Inflammatory macrophage (primary cell): ENCODE data around the gene SRM.
A peak's percentile ranks its signal among the peaks of the same experiment; 100 is the strongest.
"Not testable (repeated sequence)": the region's sequence is repeated elsewhere in the genome, so short reads cannot be mapped to it uniquely, and the experiment has no call there.

Experiments
- DNase-seq, 2 donors: peaks; one replicate each; pipeline ENCODE4 v3.0.0-alpha.2; 2020 to 2022

SRM gene

GRCh38 chr1:11064942-11065341 lies 5.1 kb upstream of the SRM start:
- DNase-seq, result no peak

GRCh38 chr1:11063937-11064537 lies 4.2 kb upstream of the SRM start:
- DNase-seq, result not testable (repeated sequence)

GRCh38 chr1:11062965-11063401 lies 3.2 kb upstream of the SRM start:
- peak in 1 of 2 donors; percentile 29 for DNase-seq

- no peak for DNase-seq
Observed at GRCh38 chr1:11061652-11062365, 2.0 kb upstream of the SRM start.

- DNase-seq, result no peak
Observed at GRCh38 chr1:11059155-11059967, 457 bp downstream of the SRM start.

GRCh38 chr1:11058595-11059154 lies 1.1 kb downstream of the SRM start:
- no peak for DNase-seq

GRCh38 chr1:11058026-11058425 lies 1.8 kb downstream of the SRM start:
- no peak for DNase-seq

GRCh38 chr1:11057477-11057876 lies 2.3 kb downstream of the SRM start:
- no peak for DNase-seq

GRCh38 chr1:11056504-11056903 lies 3.3 kb downstream of the SRM start:
- DNase-seq, result no peak

GRCh38 chr1:11055676-11056075 lies 4.1 kb downstream of the SRM start:
- no peak for DNase-seq

- DNase-seq, result no peak
Observed at GRCh38 chr1:11054666-11055065, 5.2 kb downstream of the SRM start.

- no peak for DNase-seq
Observed at GRCh38 chr1:11054181-11054580, 5.6 kb downstream of the SRM start.

GRCh38 chr1:11053758-11054137 lies 6.1 kb downstream of the SRM start:
- DNase-seq, result no peak

GRCh38 chr1:11052839-11053757 lies 6.7 kb downstream of the SRM start:
- DNase-seq, result no peak

GRCh38 chr1:11051781-11052511 lies 7.9 kb downstream of the SRM start:
- peak; percentile 57 to 64 for DNase-seq

- DNase-seq, result not testable (repeated sequence)
Observed at GRCh38 chr1:11051121-11051520, 8.7 kb downstream of the SRM start.

GRCh38 chr1:11046625-11047365 lies 13.0 kb downstream of the SRM start, which contains the start of gene MASP2:
MASP2 (minus strand) TSS chr1:11047239; CDS start chr1:11047207, 32 bp downstream.
- DNase-seq, result no peak

- DNase-seq, result no peak
Observed at GRCh38 chr1:11046270-11046566, 13.6 kb downstream of the SRM start.

- DNase-seq, result no peak
Observed at GRCh38 chr1:11045428-11046269, 14.2 kb downstream of the SRM start.
